ENCODE data around the gene SOX10.

SOX10 gene

DNA sequence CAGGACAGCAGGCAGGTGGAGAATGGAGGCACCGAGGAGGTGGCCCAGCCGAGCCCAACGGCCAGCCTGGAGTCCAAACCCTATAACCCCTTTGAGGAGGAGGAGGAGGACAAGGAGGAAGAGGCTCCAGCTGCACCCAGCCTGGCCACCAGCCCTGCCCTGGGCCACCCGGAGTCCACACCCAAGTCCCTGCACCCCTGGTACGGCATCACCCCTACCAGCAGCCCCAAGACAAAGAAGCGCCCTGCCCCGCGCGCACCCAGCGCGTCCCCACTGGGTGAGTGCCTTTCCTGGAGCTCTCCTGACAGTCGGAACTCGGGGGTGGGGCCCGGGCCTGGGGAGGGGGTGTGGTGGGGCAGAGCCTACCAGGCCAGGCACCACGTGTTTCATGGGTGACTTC, 58.6 kb downstream of the SOX10 start:
- TF ChIP-seq, protein P1, sequence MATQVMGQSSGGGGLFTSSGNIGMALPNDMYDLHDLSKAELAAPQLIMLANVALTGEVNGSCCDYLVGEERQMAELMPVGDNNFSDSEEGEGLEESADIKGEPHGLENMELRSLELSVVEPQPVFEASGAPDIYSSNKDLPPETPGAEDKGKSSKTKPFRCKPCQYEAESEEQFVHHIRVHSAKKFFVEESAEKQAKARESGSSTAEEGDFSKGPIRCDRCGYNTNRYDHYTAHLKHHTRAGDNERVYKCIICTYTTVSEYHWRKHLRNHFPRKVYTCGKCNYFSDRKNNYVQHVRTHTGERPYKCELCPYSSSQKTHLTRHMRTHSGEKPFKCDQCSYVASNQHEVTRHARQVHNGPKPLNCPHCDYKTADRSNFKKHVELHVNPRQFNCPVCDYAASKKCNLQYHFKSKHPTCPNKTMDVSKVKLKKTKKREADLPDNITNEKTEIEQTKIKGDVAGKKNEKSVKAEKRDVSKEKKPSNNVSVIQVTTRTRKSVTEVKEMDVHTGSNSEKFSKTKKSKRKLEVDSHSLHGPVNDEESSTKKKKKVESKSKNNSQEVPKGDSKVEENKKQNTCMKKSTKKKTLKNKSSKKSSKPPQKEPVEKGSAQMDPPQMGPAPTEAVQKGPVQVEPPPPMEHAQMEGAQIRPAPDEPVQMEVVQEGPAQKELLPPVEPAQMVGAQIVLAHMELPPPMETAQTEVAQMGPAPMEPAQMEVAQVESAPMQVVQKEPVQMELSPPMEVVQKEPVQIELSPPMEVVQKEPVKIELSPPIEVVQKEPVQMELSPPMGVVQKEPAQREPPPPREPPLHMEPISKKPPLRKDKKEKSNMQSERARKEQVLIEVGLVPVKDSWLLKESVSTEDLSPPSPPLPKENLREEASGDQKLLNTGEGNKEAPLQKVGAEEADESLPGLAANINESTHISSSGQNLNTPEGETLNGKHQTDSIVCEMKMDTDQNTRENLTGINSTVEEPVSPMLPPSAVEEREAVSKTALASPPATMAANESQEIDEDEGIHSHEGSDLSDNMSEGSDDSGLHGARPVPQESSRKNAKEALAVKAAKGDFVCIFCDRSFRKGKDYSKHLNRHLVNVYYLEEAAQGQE (IDR thresholded peaks at IDR 0.05; ENCODE audit: insufficient read depth in 1 of 2, low read depth in 2 of 2, low read length in 2 of 2) = no peak
- TF ChIP-seq POLR2AphosphoS5 (IDR thresholded peaks at IDR 0.05; ENCODE audit: low read depth, low read length) (no peak), TAF1 (IDR thresholded peaks at IDR 0.05; ENCODE audit: borderline replicate concordance, insufficient read depth, low read length) (no peak), FOXP2 (optimal IDR thresholded peaks at IDR 0.05; ENCODE audit: borderline replicate concordance, extremely low read depth, extremely low read length, insufficient read depth) (no peak), SIN3A (IDR thresholded peaks at IDR 0.05; ENCODE audit: borderline replicate concordance, insufficient read depth, low read length) (no peak)

- no peak for TF ChIP-seq SIN3A (IDR thresholded peaks at IDR 0.05; ENCODE audit: borderline replicate concordance, insufficient read depth, low read length)
These were observed 59.0 kb downstream of the SOX10 start for GRCh38 chr22:37925330-37925729.

DNA sequence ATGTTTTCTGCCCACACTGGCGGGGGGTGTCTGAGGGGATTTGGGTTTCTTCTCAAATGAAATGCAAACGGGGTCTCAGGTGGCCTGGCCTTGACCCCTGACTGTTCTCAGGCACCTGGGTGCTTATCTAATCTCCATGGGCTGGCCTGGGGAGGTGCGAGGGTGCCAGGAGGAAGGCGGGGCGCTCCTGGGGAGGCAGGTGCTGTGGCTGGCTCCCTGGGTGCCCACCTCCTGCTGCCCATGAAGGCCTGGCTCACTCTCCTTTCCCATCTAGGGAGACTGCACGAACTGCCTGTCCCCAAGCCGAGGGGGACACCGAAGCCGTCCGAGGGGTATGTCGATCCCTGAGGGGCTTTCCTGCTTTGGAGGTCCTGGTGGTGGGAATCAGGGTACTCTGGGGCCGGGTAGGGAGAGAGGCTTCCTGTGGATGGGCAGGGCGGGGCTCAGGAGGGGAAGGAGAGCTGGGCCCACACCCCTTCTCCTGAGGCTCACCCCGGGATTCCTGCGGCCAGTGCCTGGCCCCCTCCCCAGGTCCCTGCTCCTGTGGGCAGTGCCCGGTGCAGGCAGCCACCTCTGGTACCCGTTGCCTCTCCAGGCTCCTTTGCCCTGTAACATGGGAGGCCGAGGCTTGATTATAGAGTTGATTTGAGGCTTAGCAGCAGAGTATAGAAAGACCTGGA, 59.8 kb downstream of the SOX10 start:
- TF ChIP-seq POLR2AphosphoS5 (IDR thresholded peaks at IDR 0.05; ENCODE audit: low read depth, low read length) = no peak
- TF ChIP-seq, protein P1 (IDR thresholded peaks at IDR 0.05; ENCODE audit: insufficient read depth in 1 of 2, low read depth in 2 of 2, low read length in 2 of 2) = no peak
- TF ChIP-seq SIN3A (IDR thresholded peaks at IDR 0.05; ENCODE audit: borderline replicate concordance, insufficient read depth, low read length) = no peak
- TF ChIP-seq TAF1 (IDR thresholded peaks at IDR 0.05; ENCODE audit: borderline replicate concordance, insufficient read depth, low read length) = no peak
- TF ChIP-seq FOXP2 (optimal IDR thresholded peaks at IDR 0.05; ENCODE audit: borderline replicate concordance, extremely low read depth, extremely low read length, insufficient read depth) = no peak

- TF ChIP-seq, protein P1 (IDR thresholded peaks at IDR 0.05; ENCODE audit: insufficient read depth in 1 of 2, low read depth in 2 of 2, low read length in 2 of 2) = no peak
- TF ChIP-seq FOXP2 (optimal IDR thresholded peaks at IDR 0.05; ENCODE audit: borderline replicate concordance, extremely low read depth, extremely low read length, insufficient read depth) (no peak), TAF1 (IDR thresholded peaks at IDR 0.05; ENCODE audit: borderline replicate concordance, insufficient read depth, low read length) (no peak), POLR2AphosphoS5 (IDR thresholded peaks at IDR 0.05; ENCODE audit: low read depth, low read length) (no peak), SIN3A (IDR thresholded peaks at IDR 0.05; ENCODE audit: borderline replicate concordance, insufficient read depth, low read length) (no peak)
These were observed 60.4 kb downstream of the SOX10 start for GRCh38 chr22:37923927-37924326.
